Prostate gland (tissue), 2 donors: ENCODE data around the gene ANO3. TPM values are rescaled to one million over a fixed set of nuclear protein-coding genes. Genes with fewer than 3 reads are reported as not detected.

ENCODE experiments used
- DNase-seq: peaks from one replicate; pipeline ENCODE4 v3.0.0-alpha.2; 2019; ENCODE audit warnings: low spot score
- H3K27ac ChIP-seq, 2 donors: fragments of 200-600 bp; sonication (generic); 2 replicates each; pipeline ENCODE4 v1.5.1; 2017 to 2019
- H3K27me3 ChIP-seq: fragments of 200-600 bp; sonication (generic); replicated peaks from 2 replicates; pipeline ENCODE4 v1.5.1; 2019; ENCODE audit not compliant: insufficient read depth
- H3K36me3 ChIP-seq, 2 donors: fragments of 200-600 bp; sonication (generic); 1 replicate in 1 of 2; 2 replicates in 1 of 2; pipeline versions ENCODE4 v1.5.1 to v1.8.1; 2017 to 2019
- H3K4me1 ChIP-seq: fragments of 200-600 bp; sonication (generic); replicated peaks from 2 replicates; pipeline ENCODE4 v1.5.1; 2019
- H3K4me3 ChIP-seq, 2 donors: fragments of 200-600 bp; sonication (generic); 2 replicates each; pipeline ENCODE4 v1.5.1; 2017 to 2019
- H3K9me3 ChIP-seq: fragments of 200-600 bp; sonication (generic); 2 replicates; pipeline ENCODE4 v1.5.1; 2017
- POLR2A ChIP-seq: fragments of 450-650 bp; IDR thresholded peaks from one replicate; pipeline ENCODE4 v1.6.1; 2016; ENCODE audit warnings: antibody characterized with exemption, mild to moderate bottlenecking
- POLR2AphosphoS5 ChIP-seq: sonication (generic); formaldehyde crosslinking; IDR thresholded peaks from one replicate; pipeline ENCODE4 v1.6.1; 2017; ENCODE audit warnings: antibody characterized with exemption
- WGBS: methylation state at CpG from one replicate; pipeline ENCODE4 v1.1.5; 2018; 5-methylcytosine and 5-hydroxymethylcytosine counted together
- intact Hi-C: fragments of 100-400 bp; cut with DNase I; formaldehyde crosslinking; loops from one replicate; pipeline ENCODE4 v1.14.2; 2022
- total RNA-seq, 2 donors: library from RNA; depleted of rRNA; stranded (reverse); fragments of >200 nt; gene quantifications; one replicate each; pipeline ENCODE4 v1.1.0, GENCODE V29; 2016
- TF ChIP-seq, protein P1 (sequence below), 4 experiments: fragments of 200-600 bp in 2 of 4; fragments of 450-650 bp in 2 of 4; sonication (generic) in 2 of 4; IDR thresholded peaks; 1 replicate in 3 of 4; 2 replicates in 1 of 4; pipeline ENCODE4 v1.5.1; 2016 to 2019; ENCODE audit warnings: antibody characterized with exemption in 4 of 4, mild to moderate bottlenecking in 2 of 4, moderate library complexity in 2 of 4

The ANO3 gene
- total RNA-seq, 2 donors from 2014 or later: 0.68 TPM; not detected in 1

GRCh38 chr11:26377619-26378018 is 45.7 kb downstream of the ANO3 start:
- Histone ChIP-seq H3K4me1 (no peaks in the 10 kb centered on the region), H3K4me3 (no peak overlapping the region), H3K9me3 (no peaks in the 10 kb centered on the region), H3K36me3 (no peaks in the 10 kb centered on the region), H3K27me3 (no peaks in the 10 kb centered on the region), H3K27ac (no peak overlapping the region)
- DNase-seq: no peak
- TF ChIP-seq, protein P1, sequence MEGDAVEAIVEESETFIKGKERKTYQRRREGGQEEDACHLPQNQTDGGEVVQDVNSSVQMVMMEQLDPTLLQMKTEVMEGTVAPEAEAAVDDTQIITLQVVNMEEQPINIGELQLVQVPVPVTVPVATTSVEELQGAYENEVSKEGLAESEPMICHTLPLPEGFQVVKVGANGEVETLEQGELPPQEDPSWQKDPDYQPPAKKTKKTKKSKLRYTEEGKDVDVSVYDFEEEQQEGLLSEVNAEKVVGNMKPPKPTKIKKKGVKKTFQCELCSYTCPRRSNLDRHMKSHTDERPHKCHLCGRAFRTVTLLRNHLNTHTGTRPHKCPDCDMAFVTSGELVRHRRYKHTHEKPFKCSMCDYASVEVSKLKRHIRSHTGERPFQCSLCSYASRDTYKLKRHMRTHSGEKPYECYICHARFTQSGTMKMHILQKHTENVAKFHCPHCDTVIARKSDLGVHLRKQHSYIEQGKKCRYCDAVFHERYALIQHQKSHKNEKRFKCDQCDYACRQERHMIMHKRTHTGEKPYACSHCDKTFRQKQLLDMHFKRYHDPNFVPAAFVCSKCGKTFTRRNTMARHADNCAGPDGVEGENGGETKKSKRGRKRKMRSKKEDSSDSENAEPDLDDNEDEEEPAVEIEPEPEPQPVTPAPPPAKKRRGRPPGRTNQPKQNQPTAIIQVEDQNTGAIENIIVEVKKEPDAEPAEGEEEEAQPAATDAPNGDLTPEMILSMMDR (IDR thresholded peaks at IDR 0.05): no peak
- TF ChIP-seq POLR2AphosphoS5 (no peak), POLR2A (no peak)
- 92% methylated on average over 1 of the region's 1 CpG for WGBS
- intact Hi-C loops: no loop called here

DNA sequence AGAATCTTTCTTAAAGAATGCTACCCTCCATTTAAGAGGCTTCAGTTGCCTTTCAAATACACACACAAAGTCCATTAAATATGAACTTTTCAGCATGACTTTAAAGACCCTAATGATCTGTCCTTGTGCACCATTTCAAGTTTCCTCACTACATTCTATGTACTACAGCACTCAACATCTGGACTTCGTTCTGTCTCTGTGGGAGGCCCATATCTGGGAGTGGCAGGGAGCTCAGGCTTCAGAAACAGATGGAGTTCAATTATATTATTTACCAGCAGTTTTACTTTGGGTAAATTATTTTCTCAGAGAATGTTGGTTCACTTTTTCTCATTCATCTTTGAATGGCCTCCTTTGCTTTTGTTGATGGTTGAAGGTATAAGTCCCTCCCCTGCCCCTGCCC is 67.4 kb downstream of the ANO3 start:
- 47% methylated on average over 1 of the region's 1 CpG for WGBS
- intact Hi-C loops: no loop called here
- Histone ChIP-seq H3K36me3 (no peaks in the 10 kb centered on the region), H3K27ac (no peak overlapping the region), H3K4me1 (no peaks in the 10 kb centered on the region), H3K4me3 (no peak overlapping the region), H3K9me3 (no peaks in the 10 kb centered on the region), H3K27me3 (no peaks in the 10 kb centered on the region)
- no peak for TF ChIP-seq POLR2AphosphoS5
- no peak for TF ChIP-seq POLR2A
- TF ChIP-seq, protein P1 (IDR thresholded peaks at IDR 0.05): no peak
- DNase-seq: no peak

- 66% methylated on average over 5 of the region's 5 CpGs for WGBS
- TF ChIP-seq POLR2A (no peak), POLR2AphosphoS5 (no peak)
- TF ChIP-seq, protein P1 (IDR thresholded peaks at IDR 0.05): no peak
- intact Hi-C loops: no loop called here
Observed at GRCh38 chr11:26410706-26411366, 78.9 kb downstream of the ANO3 start.

DNA sequence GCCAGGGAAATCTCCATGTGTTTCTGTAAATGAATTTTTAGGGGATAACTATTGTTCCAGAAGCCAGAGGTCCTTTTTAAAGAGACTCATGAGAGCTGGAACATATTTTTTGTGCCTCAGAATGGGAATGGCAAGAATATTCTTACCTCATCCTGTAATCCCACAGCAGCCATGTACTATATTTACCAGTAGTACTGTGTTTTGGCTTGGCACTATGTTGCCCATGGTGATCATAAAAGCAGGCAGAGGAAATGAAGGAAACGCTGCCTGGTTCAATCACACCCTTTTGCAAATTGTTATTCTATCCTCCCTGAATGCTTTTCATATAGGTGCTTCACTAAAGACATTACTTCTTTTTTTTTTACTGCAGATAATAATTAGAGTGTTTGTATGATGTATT is 81.0 kb downstream of the ANO3 start:
- TF ChIP-seq POLR2A: no peak
- Histone ChIP-seq H3K27ac (no peak overlapping the region), H3K36me3 (no peaks in the 10 kb centered on the region), H3K4me1 (no peaks in the 10 kb centered on the region), H3K9me3 (no peaks in the 10 kb centered on the region), H3K4me3 (no peak overlapping the region), H3K27me3 (no peaks in the 10 kb centered on the region)
- 31% methylated on average over 1 of the region's 1 CpG for WGBS
- DNase-seq: no peak
- intact Hi-C loops: no loop called here

More at GRCh38 chr11:26410706-26411366, 78.9 kb downstream of the ANO3 start:
- Histone ChIP-seq H3K27ac (no peak overlapping the region), H3K4me3 (no peak overlapping the region), H3K9me3 (no peaks in the 10 kb centered on the region), H3K4me1 (no peaks in the 10 kb centered on the region), H3K27me3 (no peaks in the 10 kb centered on the region), H3K36me3 (no peaks in the 10 kb centered on the region)
- no peak for DNase-seq

GRCh38 chr11:26418386-26418912 is 86.5 kb downstream of the ANO3 start:
- 90% methylated on average over 6 of the region's 6 CpGs for WGBS
- Histone ChIP-seq H3K36me3 (no peaks in the 10 kb centered on the region), H3K27ac (no peak overlapping the region), H3K4me1 (no peaks in the 10 kb centered on the region), H3K4me3 (no peak overlapping the region), H3K9me3 (no peaks in the 10 kb centered on the region), H3K27me3 (no peaks in the 10 kb centered on the region)
- intact Hi-C loops: no loop called here
- DNase-seq: no peak
- TF ChIP-seq POLR2A: no peak
- TF ChIP-seq POLR2AphosphoS5: no peak
- TF ChIP-seq, protein P1 (IDR thresholded peaks at IDR 0.05): no peak
